GM12878 (cell line): ENCODE data around the gene FTO.

Source experiments
- CTCF ChIP-seq, 3 experiments: IDR thresholded peaks in 2 of 3; conservative IDR thresholded peaks in 1 of 3; 2 replicates each; pipeline ENCODE4 v1.5.1; 2011; ENCODE audit warnings: low read depth in 3 of 3, low read length in 3 of 3, mild to moderate bottlenecking in 3 of 3, control low read depth in 2 of 3, moderate library complexity in 2 of 3, inconsistent platforms in 1 of 3, mixed read lengths in 1 of 3; ENCODE audit not compliant: control insufficient read depth in 2 of 3, insufficient read depth in 1 of 3; ENCODE audit errors: extremely low read depth in 1 of 3
- E2F4 ChIP-seq: IDR thresholded peaks from 2 replicates; pipeline ENCODE4 v1.6.1; 2012; ENCODE audit warnings: low read depth, low read length, improper control_type of control experiment
- E4F1 ChIP-seq: fragments of 450-650 bp; IDR thresholded peaks from 2 replicates; pipeline ENCODE4 v1.6.1; 2018; ENCODE audit warnings: borderline replicate concordance, mild to moderate bottlenecking; ENCODE audit not compliant: partially characterized antibody
- FOXM1 ChIP-seq: IDR thresholded peaks from 2 replicates; pipeline ENCODE4 v1.6.1; 2012; ENCODE audit warnings: low read depth, mild to moderate bottlenecking, inconsistent platforms, low read length, moderate library complexity
- NBN ChIP-seq: fragments of 450-650 bp; IDR thresholded peaks from 2 replicates; pipeline ENCODE4 v1.6.1; 2016
- POLR2A ChIP-seq: IDR thresholded peaks from 2 replicates; pipeline ENCODE4 v1.6.1; 2011; ENCODE audit warnings: low read depth, mild to moderate bottlenecking, low read length
- RAD21 ChIP-seq: IDR thresholded peaks from 2 replicates; pipeline ENCODE4 v1.6.1; 2011; ENCODE audit warnings: mild to moderate bottlenecking, low read depth, low read length, moderate library complexity; ENCODE audit not compliant: insufficient read depth
- SIN3A ChIP-seq: IDR thresholded peaks from 2 replicates; pipeline ENCODE4 v1.6.1; 2012; ENCODE audit warnings: low read depth, low read length, improper control_type of control experiment
- SUZ12 ChIP-seq: fragments of 200-600 bp; sonication (generic); IDR thresholded peaks from one replicate; pipeline ENCODE4 v1.6.1; 2018; ENCODE audit warnings: antibody characterized with exemption, mild to moderate bottlenecking; ENCODE audit not compliant: unreplicated experiment
- ZNF274 ChIP-seq: IDR thresholded peaks from one replicate; pipeline ENCODE4 v1.8.0; 2011; ENCODE audit not compliant: insufficient read length, insufficient read depth

GRCh38 chr16:53704445-53704813 lies 473 bp downstream of the FTO start:
- no peak for TF ChIP-seq RAD21
- no peak for TF ChIP-seq E2F4
- no peak for TF ChIP-seq SIN3A
- no peak for TF ChIP-seq NBN
- no peak for TF ChIP-seq CTCF (IDR thresholded peaks at IDR 0.05 in 2 of 3, conservative IDR thresholded peaks at IDR 0.05 in 1 of 3; ENCODE audit: control insufficient read depth in 2 of 3, extremely low read depth in 1 of 3, insufficient read depth in 1 of 3, low read depth in 3 of 3, low read length in 3 of 3)
- TF ChIP-seq FOXM1: no peak
- TF ChIP-seq ZNF274: no peak
- TF ChIP-seq POLR2A: no peak
- TF ChIP-seq SUZ12: no peak
- TF ChIP-seq E4F1: no peak
